Measurements from ENCODE around the gene PRDM15.
A peak's percentile ranks its signal among the peaks of the same experiment; 100 is the strongest.

- peak in 1 of 3 donors; percentile 27 for TF ChIP-seq POLR2AphosphoS5 (IDR thresholded peaks at IDR 0.05)
- TF ChIP-seq CTCF (IDR thresholded peaks at IDR 0.05 in 8 of 11, conservative IDR thresholded peaks at IDR 0.05 in 3 of 11), result no peak
- TF ChIP-seq POLR2A (IDR thresholded peaks at IDR 0.05), result no peak
These were observed 49.6 kb upstream of the PRDM15 start for GRCh38 chr21:41928621-41929220.
